ENCODE data around the gene MEF2A.

The MEF2A gene

DNA sequence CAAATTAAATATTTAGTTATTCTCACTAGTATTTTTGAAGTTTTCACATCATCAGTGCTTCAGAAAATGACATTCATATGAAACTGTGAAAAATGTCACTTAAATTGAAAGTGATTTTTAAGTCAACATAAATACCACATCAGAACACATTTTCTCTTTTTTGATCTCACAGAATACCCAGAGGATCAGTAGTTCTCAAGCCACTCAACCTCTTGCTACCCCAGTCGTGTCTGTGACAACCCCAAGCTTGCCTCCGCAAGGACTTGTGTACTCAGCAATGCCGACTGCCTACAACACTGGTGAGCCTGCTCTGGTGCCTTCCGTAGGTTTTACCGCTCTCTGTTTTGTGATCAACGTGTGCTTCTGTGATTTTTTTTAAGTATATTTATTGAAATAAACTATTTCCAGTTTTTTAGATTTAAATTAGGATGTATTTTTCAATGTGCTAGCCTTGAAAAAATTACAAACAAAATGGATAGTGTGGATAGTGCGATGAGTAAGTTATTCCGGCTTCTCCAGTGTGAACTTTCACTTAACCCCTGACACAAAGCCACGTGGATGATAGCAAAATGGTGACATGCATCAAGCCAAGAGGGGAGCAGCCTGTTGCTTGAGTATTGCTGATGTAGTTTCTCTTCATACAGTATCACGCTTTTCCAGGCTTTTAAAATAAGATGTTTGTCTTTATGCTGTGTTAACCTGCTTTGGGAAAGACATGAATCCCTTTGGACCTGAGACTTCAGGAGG, 140.9 kb downstream of the MEF2A start:
- DNase-seq (ENCODE audit: low read depth), result no peak

DNA sequence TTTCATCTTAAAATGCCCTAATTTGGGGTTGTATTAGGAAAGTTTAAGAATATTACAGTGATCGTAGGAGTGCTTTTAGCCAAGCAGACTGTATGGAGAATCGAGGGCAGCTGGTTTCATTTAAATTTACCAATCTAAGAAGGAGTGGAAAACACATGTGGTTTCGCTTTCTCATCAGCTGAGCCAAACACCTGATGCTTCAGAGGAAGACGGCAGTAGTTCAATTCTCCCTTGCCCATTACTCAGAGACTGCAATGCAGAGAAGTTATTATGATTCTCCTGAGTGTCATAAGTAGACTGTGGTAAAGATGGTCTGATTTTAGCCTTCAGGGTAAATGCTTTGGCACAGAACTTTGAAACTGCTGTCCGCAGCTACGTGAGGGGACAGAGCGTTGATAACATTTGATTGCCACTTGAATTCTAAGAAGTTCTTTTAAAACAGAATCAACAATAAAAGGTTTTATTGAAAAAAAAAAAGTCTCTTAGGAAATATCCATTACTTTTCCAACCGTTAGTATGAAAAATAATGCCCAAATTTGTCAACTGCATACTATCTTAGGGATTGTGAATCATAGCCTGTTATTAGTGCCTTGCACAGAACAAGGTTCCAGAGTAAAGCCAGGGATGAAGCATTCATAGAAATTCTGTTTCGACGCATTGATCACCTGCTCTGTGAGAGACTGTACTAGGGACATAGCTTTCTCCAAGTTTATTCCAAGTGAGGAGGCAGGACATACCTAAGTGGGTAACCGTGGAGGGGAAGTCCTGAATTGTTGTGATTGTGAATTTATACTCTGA, 141.9 kb downstream of the MEF2A start:
- DNase-seq (ENCODE audit: low read depth), result peak; percentile 37

GRCh38 chr15:99708563-99708962, 142.8 kb downstream of the MEF2A start:
- DNase-seq (ENCODE audit: low read depth), result no peak

DNA sequence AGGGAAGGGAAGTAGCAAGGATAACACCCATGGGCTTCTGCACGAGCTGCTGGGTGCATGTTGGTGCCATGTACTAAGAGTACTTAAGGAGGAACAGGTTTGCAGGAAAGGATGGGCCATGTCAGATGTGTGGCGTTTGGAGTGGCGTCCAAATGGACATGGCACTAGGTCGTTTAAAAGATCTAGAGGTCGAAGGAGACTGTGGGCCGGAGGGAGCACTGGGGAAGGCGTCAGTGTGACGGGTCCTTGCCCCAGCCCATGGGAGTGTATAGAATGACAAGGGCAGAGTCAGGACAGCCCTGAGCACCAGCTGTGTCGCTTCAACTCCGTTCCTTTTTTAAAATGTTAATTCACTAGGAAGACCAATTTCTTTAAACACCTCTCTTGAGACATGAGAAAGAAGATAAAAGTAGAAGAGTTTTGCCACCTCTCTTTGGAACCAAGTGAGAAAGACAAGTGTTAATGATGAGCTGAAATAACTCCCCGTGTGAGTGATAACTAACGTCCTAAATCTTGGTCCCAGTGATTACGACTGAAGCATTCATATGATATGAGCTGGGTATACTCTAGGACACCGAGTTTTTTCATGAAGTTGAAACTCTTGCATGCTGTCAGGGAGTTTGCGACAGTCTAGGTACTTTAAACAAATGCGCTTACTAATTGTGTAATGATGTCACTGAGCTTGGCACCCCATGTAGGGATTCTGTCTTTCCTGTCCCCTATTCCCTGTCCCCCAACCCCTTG, 143.6 kb downstream of the MEF2A start:
- DNase-seq (ENCODE audit: low read depth), result no peak

DNA sequence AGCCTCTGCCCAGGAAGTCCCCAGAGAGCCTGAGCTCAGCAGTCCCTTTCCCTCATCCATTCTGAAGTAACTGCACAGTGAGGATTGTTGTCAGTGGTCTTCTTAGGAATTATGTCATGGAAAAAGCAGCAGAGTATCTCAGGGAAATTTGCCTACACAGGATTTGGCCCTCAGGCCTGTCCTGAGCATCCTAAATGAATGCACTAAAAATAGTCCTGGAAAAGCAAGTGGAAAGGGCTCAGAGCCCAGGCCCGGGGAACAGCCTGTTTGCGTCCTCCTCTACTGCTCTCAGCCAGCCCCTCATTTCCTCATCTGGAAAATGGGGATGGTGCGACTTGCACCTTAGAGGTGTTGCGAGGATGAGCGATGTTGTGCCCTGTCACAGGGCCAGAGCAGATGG, 145.8 kb downstream of the MEF2A start:
- DNase-seq (ENCODE audit: low read depth), result no peak

- no peak for DNase-seq (ENCODE audit: low read depth)
Measured at GRCh38 chr15:99712415-99712814, 146.6 kb downstream of the MEF2A start.

DNA sequence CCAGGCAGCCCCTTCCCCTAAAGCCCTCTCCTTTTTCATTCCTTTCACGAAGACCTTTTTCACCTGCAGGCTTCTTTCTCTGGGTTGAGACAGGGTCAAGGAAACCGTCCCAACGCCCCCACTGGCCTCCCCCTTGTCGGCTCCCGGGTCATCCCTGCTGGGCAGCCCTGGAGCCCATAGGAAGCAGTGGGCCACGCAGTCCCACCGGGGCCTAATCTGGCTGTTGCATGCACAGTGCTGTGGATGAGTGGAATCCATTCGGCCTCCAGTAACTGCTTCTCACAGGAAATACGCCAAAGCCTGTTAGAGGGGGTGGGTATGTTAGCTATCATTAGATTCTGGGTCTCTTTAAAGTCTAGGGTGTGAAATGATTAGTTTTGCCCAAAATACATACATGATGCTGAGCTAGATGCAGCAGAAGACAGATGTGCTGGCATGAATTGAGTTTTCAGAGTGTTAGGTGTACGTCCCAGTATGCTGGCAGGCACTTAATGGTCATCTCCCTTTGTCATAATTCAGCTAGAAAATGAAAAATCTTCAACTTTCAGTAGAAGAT, 150.8 kb downstream of the MEF2A start:
- DNase-seq (ENCODE audit: low read depth), result no peak

- no peak for DNase-seq (ENCODE audit: low read depth)
Measured at GRCh38 chr15:99717161-99718009, 151.6 kb downstream of the MEF2A start.

DNA sequence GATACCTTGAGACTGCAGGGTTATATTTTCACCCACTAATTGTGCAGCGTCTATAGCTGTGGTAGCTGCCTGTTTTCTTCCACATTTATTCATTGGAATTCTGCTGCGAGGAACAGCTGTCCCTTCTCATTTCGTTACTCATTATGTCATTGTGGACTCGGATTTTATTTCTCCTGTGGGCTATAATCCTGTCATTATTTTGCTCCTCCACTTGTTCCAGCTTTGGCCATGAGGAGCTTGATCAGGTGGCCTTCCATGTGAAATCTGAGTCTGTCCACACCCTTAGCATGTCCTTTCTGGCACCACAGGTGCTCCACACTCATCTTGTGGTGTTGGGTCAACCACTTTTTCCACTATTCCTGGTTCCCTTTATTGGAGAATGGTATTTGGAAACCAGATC, 152.6 kb downstream of the MEF2A start:
- DNase-seq (ENCODE audit: low read depth), result no peak

GRCh38 chr15:99719096-99719541, 153.3 kb downstream of the MEF2A start:
- no peak for DNase-seq (ENCODE audit: low read depth)

DNA sequence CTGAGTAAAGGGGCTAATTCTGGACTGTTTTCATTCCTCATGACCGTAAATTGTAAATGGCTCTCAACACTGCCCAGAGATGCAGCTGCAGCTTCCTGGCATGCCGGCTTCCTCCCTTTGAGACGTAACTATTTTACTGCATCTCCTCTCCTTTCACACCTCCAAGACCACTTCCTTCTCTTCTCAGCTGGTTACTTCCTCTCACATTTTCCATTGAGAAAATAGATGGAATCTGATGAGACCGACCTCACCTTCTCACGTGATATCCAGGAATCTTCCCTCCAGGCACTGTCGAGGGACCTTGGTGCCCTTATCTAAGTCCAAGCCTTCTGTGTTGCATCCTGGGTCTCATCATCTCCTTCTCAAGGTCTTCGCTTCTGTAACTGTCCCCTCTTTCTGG, 154.7 kb downstream of the MEF2A start:
- no peak for DNase-seq (ENCODE audit: low read depth)

DNA sequence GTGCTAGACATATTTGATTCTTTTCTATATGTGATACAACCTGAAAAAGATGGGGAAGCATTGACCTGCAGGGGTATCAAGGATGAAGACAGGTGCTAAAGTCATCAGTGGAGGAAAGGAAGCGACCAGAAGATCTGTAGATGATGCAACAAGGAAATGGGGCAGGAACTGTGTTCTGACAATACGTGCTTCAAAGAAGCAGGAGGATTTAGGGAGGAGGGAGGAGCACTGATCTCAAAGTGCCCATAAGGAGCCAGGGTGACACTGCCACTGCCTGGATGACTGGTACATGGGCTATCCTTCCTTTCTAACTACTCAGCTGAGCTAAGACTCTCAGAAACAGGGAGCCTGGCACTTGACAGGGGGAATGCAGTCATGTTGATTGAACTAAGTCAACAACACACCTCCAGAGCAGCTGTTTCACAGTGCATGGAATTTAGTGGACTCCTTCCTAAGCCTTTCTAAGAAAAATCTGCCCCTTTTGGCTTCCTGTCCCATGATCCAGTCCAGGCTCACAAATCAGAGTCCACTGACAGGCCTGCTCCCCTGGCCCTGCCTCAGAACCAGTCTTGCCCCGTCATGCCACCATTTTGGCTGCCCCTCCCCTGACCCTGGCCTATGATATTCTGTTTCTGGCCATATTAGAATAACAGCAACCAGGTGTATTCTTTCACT, 155.5 kb downstream of the MEF2A start:
- no peak for DNase-seq (ENCODE audit: low read depth)

GRCh38 chr15:99721896-99722295, 156.1 kb downstream of the MEF2A start:
- no peak for DNase-seq (ENCODE audit: low read depth)

DNA sequence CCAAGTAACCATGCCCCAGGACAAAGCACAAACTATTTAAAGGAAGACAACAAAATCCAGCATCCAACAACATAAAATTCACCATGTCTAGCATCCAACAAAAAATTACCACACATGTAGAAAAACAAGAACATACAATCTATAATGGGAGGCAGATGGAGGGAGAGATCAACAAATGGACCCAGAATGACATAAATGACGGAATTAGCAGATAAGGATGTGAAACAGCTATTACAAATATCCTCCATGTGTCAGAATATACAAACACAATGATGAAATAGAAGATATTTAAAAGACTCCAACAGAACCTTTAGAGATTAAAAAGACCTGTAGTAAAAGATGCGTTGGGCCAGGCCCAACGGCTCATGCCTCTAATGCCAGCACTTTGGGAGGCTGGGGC, 156.6 kb downstream of the MEF2A start:
- no peak for DNase-seq (ENCODE audit: low read depth)

GRCh38 chr15:99726333-99726732, 160.5 kb downstream of the MEF2A start:
- no peak for DNase-seq (ENCODE audit: low read depth)

DNA sequence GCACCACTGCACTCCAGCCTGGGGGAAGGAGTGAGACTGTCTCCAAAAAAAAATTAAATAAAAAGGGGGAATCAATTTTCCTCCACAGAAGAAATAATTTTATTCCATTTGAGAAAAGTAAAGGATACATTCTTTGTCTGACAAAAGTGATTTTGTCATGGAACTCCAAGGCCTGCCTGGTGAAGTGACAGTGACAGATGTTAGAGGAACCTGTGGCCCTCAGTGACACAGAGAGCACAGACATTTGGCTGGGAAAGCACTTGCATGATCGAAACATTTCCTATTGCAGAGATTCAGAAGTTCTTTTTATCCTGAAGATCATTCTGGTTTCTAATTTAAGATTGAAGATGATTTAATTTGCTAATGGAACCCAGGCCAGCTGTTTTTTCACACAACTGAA, 161.5 kb downstream of the MEF2A start:
- no peak for DNase-seq (ENCODE audit: low read depth)

GRCh38 chr15:99727733-99728132, 161.9 kb downstream of the MEF2A start:
- no peak for DNase-seq (ENCODE audit: low read depth)

DNA sequence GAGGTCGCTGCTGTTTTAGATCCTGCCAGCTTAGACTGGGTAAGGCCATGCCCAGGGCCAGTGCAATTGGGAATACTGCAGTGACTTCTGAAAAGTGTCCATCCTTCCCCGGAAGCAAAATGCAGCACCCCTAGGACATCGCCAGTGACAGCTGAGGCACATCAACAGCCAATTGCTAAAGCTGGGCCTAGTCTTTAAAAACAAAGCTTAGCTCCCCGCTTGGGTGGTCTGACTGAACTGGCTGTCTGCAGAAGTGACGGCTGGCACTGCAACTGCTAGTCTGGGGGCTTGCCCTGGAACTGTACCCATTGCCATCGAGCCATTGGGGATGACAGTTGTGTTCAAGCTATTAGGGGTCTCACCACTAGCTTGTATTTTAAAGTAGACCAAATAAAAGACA, 163.1 kb downstream of the MEF2A start:
- no peak for DNase-seq (ENCODE audit: low read depth)

DNA sequence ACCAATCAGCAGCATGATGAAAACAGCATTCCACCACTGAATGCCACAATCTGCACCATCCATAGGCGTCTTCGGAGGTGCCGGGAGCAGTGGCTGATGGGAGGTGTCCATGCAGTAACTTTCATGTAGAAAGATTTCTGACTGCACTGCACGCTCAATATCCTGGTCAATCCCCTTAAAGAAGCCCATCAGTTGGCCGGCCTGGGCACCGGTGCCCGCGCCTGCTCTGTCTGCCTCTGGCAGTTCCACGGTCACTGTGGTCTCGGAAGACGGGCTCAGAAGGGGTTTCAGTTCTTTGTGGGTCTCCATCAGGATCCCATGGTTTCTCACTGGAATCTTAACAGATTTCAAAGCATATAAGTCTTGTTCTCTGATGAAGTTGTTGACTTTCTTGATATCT, 163.5 kb downstream of the MEF2A start:
- no peak for DNase-seq (ENCODE audit: low read depth)

DNA sequence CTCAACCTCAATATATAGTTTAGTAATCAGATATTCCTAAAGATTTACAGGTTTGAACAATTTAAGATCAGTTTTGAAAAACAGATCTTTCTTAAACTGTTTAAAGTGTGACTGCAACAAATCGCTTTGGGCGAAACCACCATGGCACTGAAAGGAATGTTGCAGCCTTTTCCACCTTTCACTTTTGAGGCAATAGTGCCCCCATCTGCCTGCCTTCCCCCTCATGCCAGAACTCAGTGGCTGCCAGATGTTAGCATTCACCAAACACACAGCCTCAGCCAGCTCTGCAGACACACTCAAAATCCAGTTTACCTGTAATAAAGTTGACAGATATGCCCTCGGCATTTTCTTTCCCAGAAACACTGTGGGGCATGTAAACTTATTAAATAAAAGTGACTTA, 164.1 kb downstream of the MEF2A start:
- no peak for DNase-seq (ENCODE audit: low read depth)

All from stimulated activated CD4-positive, alpha-beta T cell treated with anti-CD3 and anti-CD28 coated beads, Interleukin-2, amount 100 ng/mL, for 4 hours (primary cell).